HL-60 (cell line): ENCODE results near the gene WASL.

Experiments
- CTCF ChIP-seq: IDR thresholded peaks from one replicate; pipeline ENCODE4 v1.5.1; 2011; ENCODE audit warnings: low read length, control low read depth, inconsistent platforms; ENCODE audit not compliant: insufficient read depth
- GABPA ChIP-seq: IDR thresholded peaks from 2 replicates; pipeline ENCODE4 v1.6.1; 2012; ENCODE audit warnings: low read depth
- POLR2AphosphoS5 ChIP-seq: IDR thresholded peaks from 2 replicates; pipeline ENCODE4 v1.6.1; 2012; ENCODE audit warnings: low read depth
- REST ChIP-seq: IDR thresholded peaks from 2 replicates; pipeline ENCODE4 v1.6.1; 2012; ENCODE audit warnings: low read depth; ENCODE audit not compliant: insufficient replicate concordance
- SPI1 ChIP-seq: IDR thresholded peaks from 2 replicates; pipeline ENCODE4 v1.6.1; 2012; ENCODE audit warnings: low read depth, mild to moderate bottlenecking, borderline replicate concordance

- TF ChIP-seq GABPA, result no peak
- TF ChIP-seq POLR2AphosphoS5, result no peak
- no peak for TF ChIP-seq SPI1
- no peak for TF ChIP-seq CTCF
- no peak for TF ChIP-seq REST
Observed at GRCh38 chr7:123770378-123770777, 21.6 kb upstream of the WASL start.
